Neural progenitor cell (in vitro differentiated cells): ENCODE measurements around the gene TICRR. TPM values are rescaled to one million over a fixed set of nuclear protein-coding genes. Genes with fewer than 3 reads are reported as not detected.

Experiments
- DNase-seq: peaks from one replicate; pipeline ENCODE4 v3.0.0-alpha.2; 2016; ENCODE audit warnings: low spot score
- H2AFZ ChIP-seq: fragments of 200-600 bp; sonication (generic); replicated peaks from 2 replicates; pipeline ENCODE4 v1.6.1; 2016; ENCODE audit warnings: antibody characterized with exemption
- H3F3A ChIP-seq: fragments of 200-600 bp; sonication (generic); 2 replicates; pipeline ENCODE4 v1.6.1; 2016; ENCODE audit warnings: antibody characterized with exemption, low read depth
- H3K27ac ChIP-seq: fragments of 200-600 bp; sonication (generic); 2 replicates; pipeline ENCODE4 v1.5.1; 2016; ENCODE audit warnings: mild to moderate bottlenecking
- H3K27me3 ChIP-seq: fragments of 200-600 bp; sonication (generic); 2 replicates; pipeline ENCODE4 v1.6.1; 2016; ENCODE audit warnings: mild to moderate bottlenecking, moderate library complexity
- H3K36me3 ChIP-seq: fragments of 200-600 bp; sonication (generic); 2 replicates; pipeline ENCODE4 v1.5.1; 2016
- H3K4me1 ChIP-seq: fragments of 200-600 bp; sonication (generic); 2 replicates; pipeline ENCODE4 v1.6.1; 2016; ENCODE audit warnings: mixed run types
- H3K4me2 ChIP-seq: fragments of 200-600 bp; sonication (generic); 2 replicates; pipeline ENCODE4 v1.6.1; 2016
- H3K4me3 ChIP-seq: fragments of 200-600 bp; sonication (generic); 2 replicates; pipeline ENCODE4 v1.5.1; 2016
- H3K79me2 ChIP-seq: fragments of 200-600 bp; sonication (generic); 2 replicates; pipeline ENCODE4 v1.6.1; 2016; ENCODE audit warnings: low read depth
- H3K9ac ChIP-seq: fragments of 200-600 bp; sonication (generic); 2 replicates; pipeline ENCODE4 v1.6.1; 2016
- H3K9me3 ChIP-seq: fragments of 200-600 bp; sonication (generic); 2 replicates; pipeline ENCODE4 v1.5.1; 2016; ENCODE audit warnings: low read depth
- H4K20me1 ChIP-seq: fragments of 200-600 bp; sonication (generic); 2 replicates; pipeline ENCODE4 v1.6.1; 2016; ENCODE audit warnings: low read depth
- H3K27ac Mint-ChIP-seq: 3 replicates; pipeline ENCODE4 v1.8.0; 2021; ENCODE audit warnings: mixed read lengths
- H3K27me3 Mint-ChIP-seq: 2 replicates; pipeline ENCODE4 v1.8.0; 2022; ENCODE audit warnings: low read depth, mild to moderate bottlenecking, inconsistent platforms, moderate library complexity, mixed read lengths; ENCODE audit not compliant: insufficient read depth
- H3K36me3 Mint-ChIP-seq: 3 replicates; pipeline ENCODE4 v1.8.0; 2021; ENCODE audit warnings: mixed read lengths
- H3K4me1 Mint-ChIP-seq: 3 replicates; pipeline ENCODE4 v1.8.0; 2021; ENCODE audit warnings: mixed read lengths
- H3K4me3 Mint-ChIP-seq: 3 replicates; pipeline ENCODE4 v1.8.0; 2021; ENCODE audit warnings: mild to moderate bottlenecking, moderate library complexity, mixed read lengths
- H3K9me3 Mint-ChIP-seq: 3 replicates; pipeline ENCODE4 v1.8.0; 2020; ENCODE audit warnings: mixed read lengths
- EZH2 ChIP-seq: fragments of 200-600 bp; sonication (generic); IDR thresholded peaks from 2 replicates; pipeline ENCODE4 v1.6.1; 2017; ENCODE audit warnings: antibody characterized with exemption, mild to moderate bottlenecking, moderate library complexity
- EZH2phosphoT487 ChIP-seq: fragments of 200-600 bp; sonication (generic); IDR thresholded peaks from 2 replicates; pipeline ENCODE4 v1.6.1; 2017; ENCODE audit warnings: antibody characterized with exemption
- total RNA-seq: library from RNA; depleted of rRNA; stranded (reverse); fragments of >200 nt; gene quantifications from 2 replicates; pipeline ENCODE4 v1.2.3, GENCODE V29; 2015; ENCODE audit warnings: low replicate concordance
- TF ChIP-seq, protein P1 (sequence below): fragments of 200-600 bp; sonication (generic); IDR thresholded peaks from 2 replicates; pipeline ENCODE4 v1.5.1; 2017; ENCODE audit warnings: antibody characterized with exemption, mild to moderate bottlenecking

TICRR gene
- total RNA-seq, 1 donor from 2014 or later = 19.6 TPM

DNA sequence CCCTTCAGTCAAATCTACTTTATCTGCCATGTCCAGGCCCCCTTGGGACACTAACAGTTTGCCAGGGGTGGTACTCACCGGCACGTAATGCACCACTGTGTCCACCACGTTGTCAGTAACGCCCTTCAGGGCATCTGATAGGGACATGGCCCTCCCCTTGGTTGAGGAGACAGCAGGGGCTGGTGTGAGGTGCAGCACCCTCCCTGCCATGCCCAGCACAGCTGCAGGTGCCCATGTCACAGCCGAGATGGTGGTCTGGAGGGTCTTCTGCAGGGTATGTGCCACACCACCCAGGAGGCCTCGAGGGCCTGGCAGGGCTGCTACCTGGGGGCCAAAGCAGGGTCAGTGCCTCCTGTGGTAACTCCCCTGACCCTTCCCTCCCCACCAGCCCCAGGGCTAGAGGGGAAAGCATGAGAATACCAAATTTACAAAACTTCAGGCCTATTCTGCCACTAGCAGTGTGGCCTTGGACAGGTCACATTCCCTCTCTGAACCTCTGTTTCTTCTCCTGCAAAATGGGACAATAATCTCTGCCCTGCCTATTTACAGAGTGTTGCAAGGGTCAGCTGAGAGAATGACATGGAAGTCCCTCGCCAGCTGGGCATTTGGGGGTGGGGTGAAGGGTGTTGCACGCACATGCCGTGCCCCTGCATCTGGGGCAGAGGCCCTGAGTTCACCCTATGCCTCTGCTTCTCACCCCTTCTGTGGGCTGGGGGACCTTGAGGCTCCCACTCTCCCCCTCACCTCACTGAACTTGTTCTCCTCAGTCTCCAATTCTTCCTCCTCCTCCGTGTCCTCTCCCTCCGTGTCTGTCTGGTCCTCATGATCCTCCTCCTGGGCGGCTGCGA lies 91.8 kb downstream of the TICRR start:
- H3F3A ChIP-seq = peaks cover 18% of the 10 kb centered on the region
- H3K9ac ChIP-seq = no peak overlapping the region
- H3K4me2 ChIP-seq = no peak overlapping the region
- no peak overlapping the region for H3K4me3 ChIP-seq
- H3K27me3 Mint-ChIP-seq = peaks cover 17% of the 10 kb centered on the region
- DNase-seq = no peak
- H4K20me1 ChIP-seq = no peaks in the 10 kb centered on the region
- no peaks in the 10 kb centered on the region for H3K79me2 ChIP-seq
- H3K27me3 ChIP-seq = peaks cover 23% of the 10 kb centered on the region
- TF ChIP-seq EZH2phosphoT487 = no peak
- TF ChIP-seq EZH2 = no peak
- TF ChIP-seq, protein P1, sequence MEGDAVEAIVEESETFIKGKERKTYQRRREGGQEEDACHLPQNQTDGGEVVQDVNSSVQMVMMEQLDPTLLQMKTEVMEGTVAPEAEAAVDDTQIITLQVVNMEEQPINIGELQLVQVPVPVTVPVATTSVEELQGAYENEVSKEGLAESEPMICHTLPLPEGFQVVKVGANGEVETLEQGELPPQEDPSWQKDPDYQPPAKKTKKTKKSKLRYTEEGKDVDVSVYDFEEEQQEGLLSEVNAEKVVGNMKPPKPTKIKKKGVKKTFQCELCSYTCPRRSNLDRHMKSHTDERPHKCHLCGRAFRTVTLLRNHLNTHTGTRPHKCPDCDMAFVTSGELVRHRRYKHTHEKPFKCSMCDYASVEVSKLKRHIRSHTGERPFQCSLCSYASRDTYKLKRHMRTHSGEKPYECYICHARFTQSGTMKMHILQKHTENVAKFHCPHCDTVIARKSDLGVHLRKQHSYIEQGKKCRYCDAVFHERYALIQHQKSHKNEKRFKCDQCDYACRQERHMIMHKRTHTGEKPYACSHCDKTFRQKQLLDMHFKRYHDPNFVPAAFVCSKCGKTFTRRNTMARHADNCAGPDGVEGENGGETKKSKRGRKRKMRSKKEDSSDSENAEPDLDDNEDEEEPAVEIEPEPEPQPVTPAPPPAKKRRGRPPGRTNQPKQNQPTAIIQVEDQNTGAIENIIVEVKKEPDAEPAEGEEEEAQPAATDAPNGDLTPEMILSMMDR = no peak
- no peaks in the 10 kb centered on the region for H3K9me3 ChIP-seq
- peaks cover 13% of the 10 kb centered on the region for H3K4me1 ChIP-seq
- no peak overlapping the region for H3K4me3 Mint-ChIP-seq
- H3K27ac ChIP-seq = no peak overlapping the region
- H2AFZ ChIP-seq = no peak overlapping the region
- no peaks in the 10 kb centered on the region for H3K36me3 Mint-ChIP-seq
- no peaks in the 10 kb centered on the region for H3K9me3 Mint-ChIP-seq
- no peaks in the 10 kb centered on the region for H3K36me3 ChIP-seq
- no peak overlapping the region for H3K27ac Mint-ChIP-seq
- peaks cover 12% of the 10 kb centered on the region for H3K4me1 Mint-ChIP-seq

DNA sequence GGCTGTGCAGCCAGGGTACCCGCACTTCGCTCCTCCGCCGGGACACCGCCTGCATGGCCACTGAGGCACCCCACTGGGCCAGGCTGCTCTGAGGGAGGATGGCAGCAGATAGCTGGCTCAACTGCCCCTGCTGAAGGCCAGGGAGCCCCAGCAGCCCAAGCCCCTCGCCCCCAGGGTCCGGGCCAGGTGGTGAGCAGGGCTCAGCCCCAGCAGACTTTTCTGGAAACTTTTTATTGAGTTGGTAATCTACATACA lies 92.4 kb downstream of the TICRR start:
- Mint-ChIP-seq H3K27ac (no peak overlapping the region), H3K9me3 (no peaks in the 10 kb centered on the region), H3K4me1 (peaks cover 12% of the 10 kb centered on the region), H3K36me3 (no peaks in the 10 kb centered on the region), H3K4me3 (no peak overlapping the region), H3K27me3 (peaks cover 12% of the 10 kb centered on the region)
- peaks cover 18% of the 10 kb centered on the region for H3F3A ChIP-seq
- H3K4me1 ChIP-seq = peaks cover 13% of the 10 kb centered on the region
- no peaks in the 10 kb centered on the region for H3K79me2 ChIP-seq
- H4K20me1 ChIP-seq = no peaks in the 10 kb centered on the region
- no peak overlapping the region for H3K9ac ChIP-seq
- no peak overlapping the region for H2AFZ ChIP-seq
- no peak for DNase-seq
- H3K36me3 ChIP-seq = no peaks in the 10 kb centered on the region
- no peaks in the 10 kb centered on the region for H3K9me3 ChIP-seq
- H3K27me3 ChIP-seq = peaks cover 23% of the 10 kb centered on the region
- H3K27ac ChIP-seq = no peak overlapping the region
- no peak overlapping the region for H3K4me3 ChIP-seq
- TF ChIP-seq EZH2phosphoT487 (no peak), EZH2 (no peak)
- TF ChIP-seq, protein P1 = no peak
- H3K4me2 ChIP-seq = no peak overlapping the region

DNA sequence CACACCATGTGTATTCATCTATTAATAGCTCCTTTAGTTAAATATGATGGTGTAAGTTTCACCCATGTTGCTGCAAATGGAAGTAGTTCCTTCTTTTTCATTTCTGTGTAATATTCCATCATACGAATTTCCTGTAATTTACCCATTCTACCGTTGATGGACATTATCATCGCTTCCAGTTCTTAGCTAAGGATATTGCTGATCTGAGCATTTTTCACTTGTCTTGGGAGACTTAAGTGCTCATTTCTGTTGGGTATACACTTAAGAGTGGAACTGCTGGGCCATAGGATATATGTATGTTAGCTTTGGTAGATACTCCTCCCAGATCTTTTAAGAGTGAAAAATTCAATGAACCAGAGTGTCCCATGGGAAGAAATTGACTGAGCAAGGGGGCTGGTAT lies 92.9 kb downstream of the TICRR start:
- Histone ChIP-seq H3K9ac (no peak overlapping the region), H3K27me3 (peaks cover 23% of the 10 kb centered on the region), H3K4me2 (no peak overlapping the region), H4K20me1 (no peaks in the 10 kb centered on the region), H3K27ac (no peak overlapping the region), H3K4me1 (peaks cover 13% of the 10 kb centered on the region), H2AFZ (no peak overlapping the region), H3F3A (peaks cover 18% of the 10 kb centered on the region), H3K79me2 (no peaks in the 10 kb centered on the region), H3K36me3 (no peaks in the 10 kb centered on the region), H3K4me3 (no peak overlapping the region), H3K9me3 (no peaks in the 10 kb centered on the region)
- DNase-seq = no peak
- H3K27me3 Mint-ChIP-seq = peaks cover 14% of the 10 kb centered on the region
- no peaks in the 10 kb centered on the region for H3K9me3 Mint-ChIP-seq
- no peak overlapping the region for H3K4me3 Mint-ChIP-seq
- H3K4me1 Mint-ChIP-seq = peaks cover 16% of the 10 kb centered on the region
- TF ChIP-seq, protein P1 = no peak
- TF ChIP-seq EZH2 (no peak), EZH2phosphoT487 (no peak)
- no peak overlapping the region for H3K27ac Mint-ChIP-seq
- H3K36me3 Mint-ChIP-seq = no peaks in the 10 kb centered on the region
